GM19035 (cell line): ENCODE data around the gene WWOX.
"Not testable (repeated sequence)": the region's sequence is repeated elsewhere in the genome, so short reads cannot be mapped to it uniquely, and the experiment has no call there.

Source experiments
- ATAC-seq: cut with Tn5 transposase; IDR thresholded peaks from one replicate; pipeline ENCODE4 v1.9.1; 2021; ENCODE audit not compliant: unreplicated experiment

Gene WWOX

DNA sequence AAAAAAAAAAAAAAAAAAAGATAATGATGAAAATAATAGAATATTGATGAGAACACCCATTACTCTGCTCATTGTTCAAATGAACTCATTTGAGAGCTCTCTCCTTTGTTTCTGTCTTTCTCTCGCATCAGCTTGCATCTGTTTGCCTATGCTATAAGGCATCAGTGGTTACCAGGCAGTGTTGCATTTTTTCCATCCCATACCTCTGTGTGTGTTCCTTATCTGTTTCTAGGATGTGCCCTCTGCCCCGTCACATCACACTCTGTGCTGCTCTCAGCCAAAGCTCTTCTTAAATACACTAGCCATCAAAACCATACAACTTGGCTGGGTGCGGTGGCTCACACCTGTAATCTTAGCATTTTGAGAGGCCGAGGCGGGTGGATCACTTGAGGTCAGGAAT, 568.2 kb downstream of the WWOX start:
- ATAC-seq: no peak

DNA sequence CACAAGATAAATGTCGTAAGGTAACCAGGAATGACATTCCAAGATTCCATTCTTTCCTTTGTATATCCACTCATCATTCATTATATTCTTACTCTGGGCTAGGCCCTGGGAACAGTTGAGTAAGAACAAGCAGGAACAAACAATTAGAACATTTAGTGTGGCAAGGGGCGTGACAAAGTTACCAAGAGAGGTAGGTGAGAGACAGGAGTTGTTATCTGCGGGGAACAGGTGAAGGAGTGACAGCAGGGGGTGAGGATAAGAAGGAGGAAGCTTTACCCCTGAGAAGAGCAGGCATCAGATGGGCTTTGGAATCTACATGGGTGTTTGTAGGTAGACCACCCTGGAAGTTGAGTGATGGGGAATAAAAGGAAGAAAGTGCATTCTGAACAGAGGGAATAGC, 568.9 kb downstream of the WWOX start:
- ATAC-seq: no peak

DNA sequence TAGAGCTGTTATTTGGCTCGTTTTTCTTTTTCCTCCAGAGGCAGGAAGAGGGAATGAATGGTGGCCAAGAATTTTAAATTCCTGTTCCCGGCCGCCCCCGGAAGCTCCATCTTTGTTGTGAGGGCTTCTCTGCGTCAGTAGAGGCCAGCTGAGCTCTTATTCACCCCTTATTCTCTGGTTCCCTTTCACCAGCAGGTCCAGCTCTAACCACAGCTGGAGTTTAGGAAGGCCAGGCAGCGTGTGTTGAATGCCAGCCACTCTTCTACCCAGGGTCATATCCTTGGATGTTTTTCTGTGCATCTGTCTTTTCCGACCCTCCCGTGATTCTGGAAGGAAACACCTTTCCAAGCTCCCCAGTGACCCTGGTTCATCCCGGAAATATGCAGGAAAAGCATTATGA, 570.5 kb downstream of the WWOX start:
- ATAC-seq: no peak

DNA sequence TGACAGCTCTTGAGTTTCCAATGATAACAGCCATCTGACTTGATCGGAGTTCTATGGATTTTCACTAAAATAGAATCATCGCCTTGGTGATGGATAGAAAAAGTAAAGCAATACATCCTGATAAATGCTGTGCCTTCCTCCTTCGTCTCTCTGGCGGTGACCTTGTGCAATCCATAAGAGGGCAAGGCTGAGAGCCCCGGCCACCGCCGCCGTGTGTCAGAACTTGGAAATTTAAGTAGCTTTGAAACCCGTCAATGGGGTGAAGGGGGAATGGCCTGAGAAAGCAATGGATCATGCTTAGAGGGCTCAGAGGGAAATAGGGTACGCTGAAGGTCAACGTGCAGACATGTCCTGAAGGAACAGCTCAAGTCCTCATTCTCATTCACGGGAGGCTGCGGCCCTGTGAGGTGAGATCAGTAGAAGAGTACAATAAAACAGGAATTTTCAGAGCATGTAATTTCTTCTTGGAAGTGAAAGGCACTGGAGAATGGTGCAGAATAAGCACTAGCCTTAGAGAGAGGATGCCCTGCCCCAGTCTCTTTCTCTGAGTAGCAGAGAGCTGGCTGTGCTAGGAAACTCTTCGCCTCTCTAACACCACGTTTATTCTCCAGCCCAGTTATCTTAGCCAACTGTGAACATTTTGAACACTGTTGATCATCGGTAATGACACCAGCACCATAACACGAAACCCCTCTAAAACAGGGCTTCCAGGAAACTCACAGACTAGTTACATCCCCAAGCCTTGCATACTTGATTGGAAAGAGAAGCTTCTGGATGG, 573.5 kb downstream of the WWOX start:
- ATAC-seq: no peak

DNA sequence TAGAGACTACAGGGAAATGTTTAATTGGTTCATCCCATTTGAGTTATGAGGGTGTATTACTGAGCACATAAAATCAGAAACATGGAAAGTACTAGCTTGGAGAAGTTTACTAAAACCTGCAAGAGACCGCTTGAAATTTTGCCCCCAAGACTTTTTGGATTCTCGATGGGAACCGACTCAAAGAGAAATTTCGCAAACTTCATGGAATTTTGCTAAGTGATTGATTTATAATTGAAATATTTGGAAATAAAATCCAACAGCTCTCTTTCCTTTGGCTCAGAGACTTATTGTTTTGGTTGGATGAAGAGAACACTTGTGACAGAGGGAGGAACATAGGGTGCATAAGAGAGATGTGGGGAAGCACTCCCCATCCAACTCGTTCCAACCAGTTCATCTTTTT, 574.4 kb downstream of the WWOX start:
- ATAC-seq: no peak

DNA sequence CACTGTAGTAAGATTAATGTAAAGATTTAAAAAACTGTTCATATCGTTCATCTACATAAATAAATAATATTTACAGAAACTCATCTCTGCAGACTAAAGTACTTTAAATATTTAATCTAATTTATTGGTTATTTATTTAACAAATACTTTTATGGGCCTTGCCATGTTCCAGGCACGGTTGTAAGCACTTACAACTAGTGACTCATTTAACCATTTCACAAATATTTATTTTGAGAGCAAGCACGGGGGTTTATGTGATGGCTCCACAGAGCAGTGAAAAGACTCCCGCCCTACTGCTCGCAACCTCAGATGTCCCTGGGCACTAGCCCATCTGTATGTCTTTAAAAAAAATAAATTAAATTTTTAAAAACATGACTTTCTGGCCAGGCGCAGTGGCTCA, 575.9 kb downstream of the WWOX start:
- no peak for ATAC-seq

DNA sequence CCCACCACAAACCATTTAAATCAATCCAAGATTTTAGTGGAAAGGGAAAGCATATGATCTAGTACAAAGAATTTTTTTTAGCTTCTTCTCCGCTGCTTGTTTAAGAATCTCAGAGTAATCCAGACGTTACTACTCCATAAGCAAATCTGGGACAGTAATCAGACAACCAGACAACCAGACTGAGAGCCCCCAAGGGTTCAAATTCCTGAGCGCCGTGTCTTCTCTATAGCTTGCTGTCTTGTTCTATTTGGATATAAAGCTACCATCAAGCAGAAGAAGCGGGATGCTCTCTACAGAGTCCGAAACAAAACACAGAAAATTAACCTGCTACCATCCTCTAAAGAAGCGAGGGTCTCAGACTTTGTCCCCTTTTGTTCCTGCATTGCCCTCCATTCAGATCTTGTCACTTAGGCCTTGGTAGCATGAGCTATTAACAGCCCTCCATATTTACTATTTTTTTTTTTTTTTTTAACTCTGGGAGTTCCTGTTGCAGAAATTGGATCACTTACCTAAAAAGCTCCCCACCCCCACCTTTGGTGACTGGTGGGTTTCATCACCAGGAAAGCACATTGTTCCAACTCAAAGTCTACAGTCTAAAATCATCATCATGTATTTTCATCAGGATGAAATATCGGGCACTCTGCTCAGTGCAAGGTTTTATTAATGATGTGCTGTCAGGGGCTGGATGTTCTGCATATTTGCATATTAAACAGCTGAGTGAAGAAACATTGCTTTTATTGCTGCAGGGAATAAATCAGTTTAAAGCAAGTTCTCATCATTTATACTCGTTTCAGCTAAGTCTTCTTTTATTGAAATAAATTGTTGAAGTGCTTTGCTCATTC, 576.7 kb downstream of the WWOX start:
- no peak for ATAC-seq

DNA sequence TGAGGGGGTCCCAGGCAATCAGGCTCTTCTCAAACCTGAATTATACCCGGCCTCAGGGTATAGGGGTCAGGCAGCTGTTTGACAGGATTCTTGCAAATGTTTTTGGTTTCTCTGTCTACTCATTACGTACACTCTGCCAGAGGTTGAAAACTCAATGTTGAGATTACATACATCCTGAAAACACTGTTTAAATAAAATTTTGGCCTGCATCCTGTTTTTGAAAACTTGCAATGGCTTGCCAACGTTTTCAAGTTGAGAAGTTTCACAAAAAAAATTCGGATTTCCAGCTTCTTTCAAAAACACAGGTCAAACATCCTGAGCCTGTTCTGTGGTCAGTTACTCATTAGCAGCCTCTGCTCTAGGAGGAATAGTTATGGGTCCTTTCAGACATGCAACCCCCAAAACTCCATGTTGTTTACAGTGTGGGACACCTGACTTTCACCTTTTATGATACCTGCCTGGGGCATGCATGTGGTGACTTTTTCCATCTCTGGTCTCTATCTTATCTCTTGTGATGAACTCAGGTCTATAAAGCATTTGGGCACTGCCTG, 577.8 kb downstream of the WWOX start:
- no peak for ATAC-seq

DNA sequence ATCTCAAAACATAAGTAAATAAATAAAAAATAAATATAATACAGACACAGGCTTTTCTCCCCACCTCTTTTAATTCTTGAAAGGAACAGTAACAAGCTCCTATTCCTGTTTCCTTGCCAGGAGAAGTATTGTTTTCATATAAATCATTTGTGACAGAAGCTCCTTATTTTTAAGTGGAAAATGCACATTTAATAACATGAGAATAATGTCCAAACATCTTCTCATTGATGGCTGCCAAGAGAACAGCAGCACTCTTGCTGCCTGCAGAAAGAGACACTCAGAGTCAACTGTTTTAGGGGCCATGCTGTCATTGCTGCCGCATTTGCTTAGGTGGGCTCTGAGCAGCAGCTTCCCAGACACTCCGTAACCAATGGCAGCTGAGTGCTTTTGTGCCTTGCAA, 580.1 kb downstream of the WWOX start:
- ATAC-seq: no peak

DNA sequence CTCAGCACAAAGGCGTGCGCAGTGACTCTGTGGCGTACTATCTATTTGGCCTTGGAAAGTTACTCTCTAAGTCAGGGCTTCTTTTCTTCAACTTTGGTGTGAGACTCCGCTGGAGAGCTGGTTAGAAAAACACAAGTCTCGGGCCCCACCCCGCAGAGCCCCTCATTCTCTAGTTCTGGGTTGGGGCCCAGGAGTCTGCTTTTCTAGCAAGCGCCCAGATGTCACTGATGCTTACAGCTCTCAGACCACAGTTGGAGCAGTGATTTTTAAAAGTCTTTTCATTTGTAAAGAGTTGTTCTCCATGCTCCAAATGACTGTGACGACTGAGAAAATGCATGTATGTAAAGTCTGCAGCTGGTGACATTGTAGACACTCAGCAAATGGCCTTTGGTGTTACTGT, 582.3 kb downstream of the WWOX start:
- no peak for ATAC-seq

DNA sequence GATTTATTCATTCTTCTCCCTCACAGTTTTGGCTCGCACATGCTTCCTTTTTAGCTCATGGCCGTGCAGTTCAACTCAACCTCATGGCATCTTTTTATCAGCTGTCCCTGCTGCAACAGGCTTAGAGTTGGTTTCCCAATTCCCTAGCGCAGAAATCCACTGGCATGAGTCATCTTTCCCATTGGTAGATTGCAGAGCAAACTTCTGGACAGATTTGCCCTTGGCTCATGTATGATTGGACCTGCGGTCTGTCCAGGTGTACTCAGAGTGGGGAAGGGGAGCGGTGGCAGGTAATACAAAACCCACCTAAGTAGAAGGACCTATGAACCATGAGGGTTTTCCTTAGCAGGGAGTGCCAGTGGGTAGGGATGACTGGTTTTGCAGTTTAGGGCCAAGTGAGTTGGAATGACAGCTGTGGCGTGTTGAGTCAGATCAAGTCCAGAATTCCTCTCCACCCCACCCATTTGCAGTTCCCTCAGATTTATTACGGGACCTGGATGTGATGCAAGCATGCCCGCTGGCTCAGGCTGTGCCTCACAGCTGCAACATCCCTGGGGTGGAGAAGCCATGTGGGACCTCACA, 584.7 kb downstream of the WWOX start:
- no peak for ATAC-seq

DNA sequence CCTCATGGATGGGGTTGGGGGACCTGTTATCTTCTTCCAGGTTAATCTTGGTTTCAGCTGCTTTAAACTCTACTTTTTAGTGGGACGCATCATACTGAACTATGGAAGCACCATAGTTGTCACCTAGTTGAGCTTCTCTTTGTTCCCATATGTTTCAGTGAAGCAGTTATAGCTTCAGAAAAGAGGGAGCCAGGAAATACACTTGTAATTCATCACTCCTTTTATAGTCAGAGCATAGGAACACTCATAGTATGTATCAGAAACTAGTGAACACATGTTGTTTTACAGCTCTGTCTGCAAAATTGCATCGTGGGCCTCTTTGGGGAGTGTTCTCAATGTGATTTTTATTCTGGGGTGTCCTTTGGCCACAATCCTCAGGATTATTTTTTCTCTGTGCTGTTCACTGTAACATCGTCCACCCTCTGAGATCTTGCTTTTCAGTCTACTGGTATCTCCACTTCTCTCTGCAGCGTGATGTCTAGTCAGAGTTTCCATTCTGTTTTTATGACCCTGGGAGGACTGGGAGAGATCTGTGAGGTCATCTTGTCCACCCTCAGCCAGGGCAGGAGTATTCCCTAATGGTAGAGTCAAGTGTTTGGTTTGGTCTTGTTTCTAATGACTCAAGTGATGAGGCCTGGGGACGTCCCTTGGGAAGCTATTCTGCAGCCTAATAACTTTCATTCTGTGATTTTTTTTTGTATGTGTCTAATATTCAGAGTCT, 585.4 kb downstream of the WWOX start:
- ATAC-seq: no peak

DNA sequence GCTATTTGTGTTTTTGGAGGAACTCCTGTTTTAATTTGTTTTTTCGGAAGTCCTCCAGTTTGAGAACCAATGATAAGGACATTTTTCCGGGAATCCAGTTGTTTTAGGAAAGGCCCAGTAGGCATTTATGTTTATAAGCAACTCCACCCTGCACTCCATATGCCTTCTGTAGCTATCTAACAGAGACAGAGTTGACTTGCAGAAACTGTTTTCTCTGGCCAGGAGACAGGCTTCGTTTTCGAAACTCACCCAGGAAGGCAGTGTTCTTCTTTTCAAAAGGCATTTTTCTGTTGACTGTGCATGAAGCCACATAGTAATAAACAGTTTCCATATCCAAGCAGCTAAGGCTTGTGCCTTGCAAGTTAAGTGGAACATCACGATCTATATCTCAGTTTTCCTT, 587.1 kb downstream of the WWOX start:
- no peak for ATAC-seq

DNA sequence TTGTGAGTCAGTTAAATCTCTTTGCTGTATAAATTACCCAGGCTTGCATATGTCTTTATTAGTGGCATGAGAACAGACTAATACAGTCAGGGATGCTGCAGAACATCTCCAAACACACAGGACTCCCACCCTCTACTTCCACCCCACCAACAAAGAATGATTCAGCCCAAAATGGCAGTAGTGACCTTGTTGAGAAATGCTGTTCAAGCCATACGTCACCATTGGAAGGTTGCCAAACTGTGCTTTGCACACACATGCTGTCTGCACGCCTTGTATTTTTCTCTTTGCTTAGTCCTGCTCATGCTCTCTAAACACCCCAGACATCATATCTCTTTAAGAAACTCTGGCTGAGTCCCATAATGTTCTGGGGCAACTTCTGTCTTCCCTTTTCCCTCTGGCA, 589.6 kb downstream of the WWOX start:
- ATAC-seq: no peak

DNA sequence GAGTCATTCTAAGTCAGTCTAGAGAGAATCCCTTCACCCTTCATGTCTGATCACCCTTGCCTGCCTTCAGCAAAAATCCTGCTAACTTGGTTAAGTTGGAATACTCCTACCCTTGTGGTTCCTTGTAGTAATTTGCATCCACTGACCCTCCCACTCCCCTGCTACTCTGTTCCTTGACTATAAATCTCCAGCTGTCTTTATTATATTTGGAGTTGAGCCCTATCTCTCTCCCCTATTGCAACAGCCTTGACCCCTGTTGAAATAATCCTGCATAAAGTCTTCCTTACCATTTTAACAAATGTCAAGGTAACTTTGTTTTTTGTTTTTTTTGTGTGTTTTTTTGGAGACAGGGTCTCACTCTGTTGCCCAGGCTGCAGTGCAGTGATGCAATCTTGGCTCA, 590.1 kb downstream of the WWOX start:
- no peak for ATAC-seq

DNA sequence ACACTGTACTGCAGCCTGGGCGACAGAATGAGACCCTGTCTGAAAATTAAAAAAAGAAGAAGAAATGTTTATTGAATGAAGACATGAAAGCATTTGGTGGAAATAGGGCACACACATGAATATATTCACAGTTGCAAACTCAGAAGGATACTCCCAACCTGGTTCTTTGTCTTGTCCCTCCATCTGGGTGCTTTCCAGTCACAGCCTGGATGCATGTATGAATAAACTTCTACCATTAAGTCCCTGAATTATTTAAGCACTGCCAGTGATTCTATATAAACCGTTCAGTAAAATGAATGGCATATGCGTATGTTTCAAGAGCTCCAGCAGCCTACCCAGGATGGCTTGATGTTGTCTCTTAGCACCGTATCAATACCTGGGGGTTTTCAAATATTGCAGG, 591.1 kb downstream of the WWOX start:
- no peak for ATAC-seq

DNA sequence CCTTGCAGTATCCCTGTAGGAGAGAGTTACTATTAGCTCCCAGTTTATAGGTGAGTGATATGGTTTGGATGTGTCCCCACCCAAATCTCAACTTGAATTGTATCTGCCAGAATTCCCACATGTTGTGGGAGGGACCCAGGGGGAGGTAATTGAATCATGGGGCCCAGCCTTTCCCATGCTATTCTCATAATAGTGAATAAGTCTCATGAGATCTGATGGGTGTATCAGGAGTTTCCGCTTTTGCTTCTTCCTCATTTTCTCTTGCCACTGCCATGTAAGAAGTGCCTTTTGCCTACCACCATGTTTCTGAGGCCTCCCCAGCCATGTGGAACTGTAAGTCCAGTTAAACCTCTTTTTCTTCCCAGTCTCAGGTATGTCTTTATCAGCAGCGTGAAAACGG, 592.3 kb downstream of the WWOX start:
- ATAC-seq: not testable (repeated sequence)

DNA sequence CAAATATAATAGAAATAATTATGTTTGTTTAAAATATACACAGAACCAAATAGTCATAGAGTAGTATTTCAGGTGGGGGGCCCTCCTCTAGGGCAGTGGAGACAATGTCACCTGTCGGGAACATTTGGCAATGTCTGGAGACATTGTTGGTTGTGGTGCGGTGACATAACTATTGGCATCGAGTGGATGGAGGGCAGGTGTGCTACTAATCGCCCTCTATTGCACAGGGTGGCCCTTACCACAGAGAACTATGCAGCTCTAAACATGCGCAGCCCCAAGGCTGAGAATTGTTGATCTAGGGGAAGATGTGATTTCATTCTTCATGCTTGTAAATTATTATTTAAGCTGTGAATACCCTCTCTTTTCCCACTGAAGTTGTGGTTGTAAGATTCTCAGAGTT, 594.0 kb downstream of the WWOX start:
- no peak for ATAC-seq

DNA sequence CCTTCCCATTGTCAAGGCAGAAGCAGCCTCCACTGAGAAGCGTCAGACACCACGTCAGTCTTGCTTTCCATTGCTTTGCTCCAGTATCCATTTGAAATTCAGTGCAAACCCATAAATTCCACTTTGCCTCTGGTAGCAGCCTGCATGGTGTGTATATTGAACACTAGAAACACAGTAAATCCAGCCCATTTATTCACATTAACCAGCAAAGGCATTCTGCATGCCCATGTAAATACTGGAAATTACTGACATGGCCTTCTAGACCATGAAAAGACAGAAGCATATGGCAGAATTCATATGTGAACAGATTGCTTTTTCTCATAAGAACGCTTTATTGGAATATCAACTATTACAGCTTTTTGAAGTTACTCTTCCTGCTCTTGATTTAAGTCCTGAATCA, 595.0 kb downstream of the WWOX start:
- ATAC-seq: no peak

DNA sequence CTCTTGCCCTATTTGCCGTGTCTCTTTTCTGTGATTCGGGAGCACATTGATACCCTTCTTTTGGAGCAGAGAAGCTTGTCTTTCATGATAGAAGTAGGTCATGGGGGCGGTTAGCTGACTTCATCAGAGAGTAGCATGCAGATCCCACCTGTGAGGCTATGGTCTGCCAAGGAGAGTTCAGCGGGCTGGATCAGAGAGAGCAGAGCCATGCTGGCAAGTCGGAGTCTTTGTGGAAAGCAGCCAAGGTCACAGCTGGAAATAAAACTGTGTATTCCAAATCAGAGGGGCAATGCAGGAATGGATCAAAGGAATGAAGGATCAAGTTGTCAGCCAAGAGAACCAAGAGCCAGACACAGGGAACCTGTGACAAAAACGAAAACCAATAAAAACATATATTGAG, 595.9 kb downstream of the WWOX start:
- ATAC-seq: no peak

DNA sequence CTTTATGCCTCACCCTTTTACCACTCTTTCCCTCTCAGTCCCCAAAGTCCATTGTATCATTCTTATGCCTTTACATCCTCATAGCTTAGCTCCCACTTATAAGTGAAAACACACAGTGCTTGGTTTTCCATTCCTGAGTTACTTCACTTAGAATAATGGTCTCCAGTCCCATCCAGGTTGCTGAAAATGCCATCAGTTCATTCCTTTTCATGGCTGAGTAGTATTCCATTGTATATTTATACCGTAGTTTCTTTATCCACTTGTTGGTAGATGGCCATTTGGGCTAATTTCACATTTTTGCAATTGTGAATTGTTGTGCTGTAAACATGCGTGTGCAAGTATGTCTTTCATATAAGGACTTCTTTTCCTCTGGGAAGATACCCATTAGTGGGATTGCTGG, 597.3 kb downstream of the WWOX start:
- ATAC-seq: no peak
